Measurements from ENCODE around the gene MLH3.

MLH3 gene

GRCh38 chr14:75066691-75067090 is 15.4 kb upstream of the MLH3 start:
- no peak for DNase-seq (ENCODE audit: low spot score)

DNA sequence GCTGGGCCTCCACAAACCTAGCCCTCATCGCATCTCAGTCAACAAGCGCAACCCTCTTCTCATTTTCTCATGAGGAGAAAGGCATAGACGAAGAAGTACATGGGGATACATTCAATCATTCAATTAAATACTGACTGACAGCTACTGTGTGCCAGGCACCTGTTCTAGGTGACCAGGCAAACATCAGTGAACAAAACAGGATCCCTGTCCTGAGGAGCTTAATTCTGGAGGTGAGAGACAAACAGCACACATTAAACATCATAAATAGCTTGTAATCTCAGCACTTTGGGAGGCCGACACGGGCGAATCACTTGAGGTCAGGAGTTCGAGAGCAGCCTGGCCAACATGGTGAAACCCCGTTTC is 12.9 kb upstream of the MLH3 start:
- no peak for DNase-seq (ENCODE audit: low spot score)

DNA sequence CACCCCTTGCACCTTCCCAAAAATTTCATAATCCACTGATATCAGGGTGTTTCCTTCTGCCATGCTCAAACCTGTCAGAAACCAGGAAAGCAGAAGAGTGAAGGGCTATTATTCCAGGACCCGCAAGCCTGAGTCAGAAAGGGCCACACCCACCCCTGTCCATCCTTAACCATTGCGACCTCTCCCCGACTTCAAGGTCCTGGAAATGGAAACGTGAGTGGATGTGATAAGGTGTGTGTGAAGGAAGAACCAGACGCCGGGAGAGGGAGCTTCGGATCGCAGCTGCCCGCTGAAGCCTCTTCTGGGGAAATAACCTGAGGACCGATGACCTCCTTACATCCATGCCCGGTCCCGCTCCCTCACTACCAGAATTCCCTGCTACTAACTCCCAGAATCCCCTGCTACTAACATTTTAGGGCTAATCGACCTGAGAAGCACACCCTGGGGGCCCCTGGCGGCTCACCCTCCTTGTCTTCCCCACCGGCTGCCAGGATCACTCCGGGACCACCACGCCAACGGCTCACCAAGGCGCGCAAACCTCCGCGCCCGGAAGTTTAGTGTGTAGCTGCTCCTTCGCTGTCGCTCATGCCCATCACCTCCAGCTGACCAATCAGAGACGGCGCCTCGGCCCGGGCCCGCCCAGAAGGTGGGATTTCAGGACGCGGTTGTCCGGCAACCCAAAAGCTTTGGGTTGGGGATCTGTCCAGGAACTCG is 12.4 kb upstream of the MLH3 start, which contains the start of gene ACYP1:
Gene ACYP1, minus strand, starts transcription at position 534 of the 714 bp plus-strand sequence. Its CDS starts 471 bp downstream, at position 63.
- peak; percentile 90 for DNase-seq (ENCODE audit: low spot score)

GRCh38 chr14:75063013-75063412 is 11.7 kb upstream of the MLH3 start:
- DNase-seq (ENCODE audit: low spot score), result no peak

GRCh38 chr14:75060420-75060819 is 9.2 kb upstream of the MLH3 start:
- DNase-seq (ENCODE audit: low spot score), result no peak

GRCh38 chr14:75059642-75060041 is 8.4 kb upstream of the MLH3 start:
- DNase-seq (ENCODE audit: low spot score), result no peak

- DNase-seq (ENCODE audit: low spot score), result no peak
Measured at GRCh38 chr14:75054421-75054820, 3.2 kb upstream of the MLH3 start.

- no peak for DNase-seq (ENCODE audit: low spot score)
Measured at GRCh38 chr14:75053396-75054291, 2.4 kb upstream of the MLH3 start.

DNA sequence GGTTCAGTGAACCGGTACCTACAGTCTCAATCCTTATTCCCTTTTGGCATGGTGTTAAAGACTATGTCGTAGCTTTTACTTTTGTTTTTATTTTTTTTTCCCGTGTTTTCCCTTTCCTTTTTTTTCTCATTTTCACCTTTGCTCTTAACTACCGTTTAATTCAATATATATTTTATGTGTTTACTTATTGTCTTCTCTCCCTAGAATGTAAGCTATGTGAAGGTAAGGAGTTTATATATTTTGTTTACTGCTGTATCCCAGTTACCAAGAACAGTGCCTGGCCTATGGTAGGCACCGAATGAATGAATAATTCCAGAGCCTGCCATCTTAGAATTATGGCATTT is 261 bp upstream of the MLH3 start:
- DNase-seq (ENCODE audit: low spot score), result no peak

DNA sequence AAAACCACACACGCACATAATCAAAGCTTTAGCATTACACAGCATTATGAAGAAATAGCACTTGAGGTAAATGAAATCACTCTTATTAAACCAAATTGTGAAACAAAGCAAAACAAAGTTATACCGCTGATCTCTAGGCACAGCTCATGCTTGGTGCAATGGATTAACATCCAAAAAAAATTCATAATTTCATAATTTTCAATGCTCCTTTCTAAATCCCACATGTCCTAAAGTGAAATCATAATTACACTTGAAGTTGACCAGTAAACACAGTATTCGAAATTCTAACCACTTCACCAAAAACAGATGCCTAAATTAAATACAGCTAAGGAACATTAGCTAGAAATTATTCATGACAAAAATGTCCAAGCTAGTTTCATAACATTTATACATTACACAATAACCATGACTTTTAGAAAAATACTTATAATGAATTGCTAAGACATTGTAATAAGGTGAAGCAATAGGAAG is 1.5 kb downstream of the MLH3 start:
- DNase-seq (ENCODE audit: low spot score), result no peak

DNA sequence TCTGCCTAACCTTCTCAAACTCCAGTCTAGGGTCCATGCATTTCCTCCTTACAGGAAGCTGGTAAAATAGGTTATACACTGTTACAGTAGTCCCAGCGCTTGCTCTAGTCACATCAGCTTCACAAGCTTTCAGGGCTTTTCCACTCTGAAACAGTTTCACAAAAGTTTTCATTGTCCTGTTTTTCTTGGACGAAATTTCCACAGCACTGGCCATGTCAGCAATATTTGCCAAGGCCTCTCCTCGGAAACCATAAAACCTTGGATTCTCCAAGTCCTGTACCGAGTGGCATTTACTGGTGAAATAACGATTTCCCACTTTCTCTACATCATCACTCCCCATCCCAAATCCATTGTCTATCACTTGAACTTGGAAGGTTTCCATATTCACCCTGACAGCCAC is 2.1 kb downstream of the MLH3 start:
- DNase-seq (ENCODE audit: low spot score), result no peak

GRCh38 chr14:75048101-75048500 is 3.2 kb downstream of the MLH3 start:
- DNase-seq (ENCODE audit: low spot score), result no peak

GRCh38 chr14:75047506-75047905 is 3.8 kb downstream of the MLH3 start:
- DNase-seq (ENCODE audit: low spot score), result no peak

- DNase-seq (ENCODE audit: low spot score), result no peak
Measured at GRCh38 chr14:75046899-75047298, 4.4 kb downstream of the MLH3 start.

GRCh38 chr14:75046275-75046674 is 5.0 kb downstream of the MLH3 start:
- no peak for DNase-seq (ENCODE audit: low spot score)

DNA sequence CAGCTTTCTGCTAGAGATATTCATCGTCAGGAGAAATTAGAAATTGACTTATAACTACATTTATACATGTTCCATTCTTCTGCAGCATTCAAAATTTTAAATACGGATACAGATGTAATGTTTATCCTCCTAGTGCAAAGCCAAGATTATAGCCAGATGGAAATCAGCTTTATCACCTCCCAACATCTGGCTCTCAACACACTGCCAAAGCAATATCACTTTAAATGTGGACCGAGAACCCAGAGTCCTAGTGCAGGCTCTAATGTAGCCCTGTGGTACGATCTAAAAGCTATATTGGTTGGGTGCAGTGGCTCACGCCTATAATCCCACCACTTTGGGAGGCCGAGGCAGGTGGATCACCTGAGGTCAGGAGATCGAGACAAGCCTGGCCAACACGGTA is 6.5 kb downstream of the MLH3 start:
- no peak for DNase-seq (ENCODE audit: low spot score)

DNA sequence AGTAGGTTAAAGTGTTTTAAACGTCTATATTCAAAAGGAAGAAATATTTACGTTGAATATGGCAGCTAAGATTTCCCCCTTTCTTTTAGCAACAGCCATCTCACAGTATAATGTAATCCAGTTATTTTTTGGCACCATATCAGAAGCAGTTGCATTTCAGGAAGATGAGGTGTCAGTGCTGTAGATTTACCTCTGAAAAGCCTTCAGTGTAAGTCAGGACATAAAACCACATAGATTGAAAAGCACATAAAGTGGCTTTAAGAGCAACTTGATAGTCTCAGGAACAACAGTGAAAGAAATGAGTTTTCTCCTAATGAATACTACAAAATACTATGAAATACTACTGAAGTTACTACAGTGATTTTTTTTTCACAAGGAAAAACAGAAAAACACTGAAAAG is 6.9 kb downstream of the MLH3 start:
- DNase-seq (ENCODE audit: low spot score), result peak; percentile 16

DNA sequence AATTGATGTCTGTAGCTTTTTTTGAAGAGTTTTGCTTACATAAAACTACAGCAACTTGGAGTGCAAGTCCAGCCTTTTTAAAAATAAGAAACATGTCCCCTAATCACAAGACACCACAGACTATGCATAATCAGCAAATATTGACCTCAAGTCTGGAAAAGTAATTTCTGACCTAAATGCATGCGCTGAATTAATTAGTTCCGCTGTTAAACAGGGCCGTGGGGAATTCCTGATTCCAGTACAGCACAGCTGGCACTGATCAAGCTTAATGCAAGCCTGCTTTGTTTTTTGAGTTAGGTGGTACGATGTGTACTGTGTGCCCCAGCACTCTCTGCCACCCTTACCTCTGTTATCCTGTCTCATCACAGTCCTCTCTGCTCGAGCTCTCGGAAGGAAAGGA is 9.2 kb downstream of the MLH3 start:
- no peak for DNase-seq (ENCODE audit: low spot score)

DNA sequence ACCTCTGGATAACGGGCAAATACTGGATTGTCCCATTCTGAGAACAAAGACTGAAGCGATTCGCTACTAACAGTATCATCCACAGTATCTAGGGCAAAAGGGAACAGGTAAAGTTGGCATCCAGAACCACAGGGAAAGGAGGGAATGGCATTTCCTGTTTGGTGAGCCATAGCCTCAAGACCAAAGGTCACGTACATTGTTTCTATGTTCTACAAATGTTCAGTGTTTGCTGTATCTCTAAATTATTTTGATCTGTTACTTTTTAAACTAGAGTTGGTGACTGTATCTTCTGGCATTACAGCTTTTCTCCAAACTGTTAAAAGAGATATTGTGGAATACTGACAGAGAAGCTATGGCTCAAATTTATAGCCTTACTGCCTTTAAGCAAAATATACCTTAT is 9.7 kb downstream of the MLH3 start:
- peak; percentile 80 for DNase-seq (ENCODE audit: low spot score)

DNA sequence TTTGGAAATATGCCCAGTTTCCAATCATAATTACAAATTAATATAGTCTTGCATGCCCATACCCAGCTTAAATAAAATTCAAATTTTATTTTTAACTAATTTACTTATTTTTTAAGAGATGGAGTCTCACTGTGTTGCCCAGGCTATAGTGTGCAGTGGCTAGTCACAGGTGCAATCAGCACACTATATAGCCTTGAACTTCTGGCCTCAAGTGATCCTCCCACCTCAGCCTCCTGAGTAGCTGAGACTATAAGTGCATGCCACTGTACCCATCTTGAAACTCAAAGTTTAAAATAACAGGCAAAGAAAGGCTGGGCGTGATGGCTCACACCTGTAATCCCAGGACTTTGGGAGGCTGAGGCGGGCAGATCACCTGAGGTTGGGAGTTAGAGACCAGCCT is 10.3 kb downstream of the MLH3 start:
- DNase-seq (ENCODE audit: low spot score), result no peak

DNA sequence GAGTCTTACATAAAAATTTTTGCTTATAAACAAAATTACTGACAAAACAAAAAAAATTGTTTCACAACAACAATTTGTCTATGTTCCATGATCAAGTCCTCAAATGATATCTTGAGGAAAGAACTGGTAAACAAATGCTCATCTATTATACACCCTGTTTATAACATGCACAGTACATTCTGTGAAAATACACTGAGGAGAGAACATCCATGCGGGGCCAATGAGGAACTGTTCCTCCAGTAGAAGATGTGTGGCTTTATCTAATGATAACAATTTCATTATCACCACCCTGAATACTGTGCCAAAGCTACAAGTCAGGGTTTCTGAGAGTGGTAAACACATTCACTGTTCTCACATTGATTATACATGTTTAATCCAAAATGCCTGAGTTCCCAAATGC is 10.8 kb downstream of the MLH3 start:
- DNase-seq (ENCODE audit: low spot score), result no peak

- no peak for DNase-seq (ENCODE audit: low spot score)
Measured at GRCh38 chr14:75032939-75033338, 18.3 kb downstream of the MLH3 start.

DNA sequence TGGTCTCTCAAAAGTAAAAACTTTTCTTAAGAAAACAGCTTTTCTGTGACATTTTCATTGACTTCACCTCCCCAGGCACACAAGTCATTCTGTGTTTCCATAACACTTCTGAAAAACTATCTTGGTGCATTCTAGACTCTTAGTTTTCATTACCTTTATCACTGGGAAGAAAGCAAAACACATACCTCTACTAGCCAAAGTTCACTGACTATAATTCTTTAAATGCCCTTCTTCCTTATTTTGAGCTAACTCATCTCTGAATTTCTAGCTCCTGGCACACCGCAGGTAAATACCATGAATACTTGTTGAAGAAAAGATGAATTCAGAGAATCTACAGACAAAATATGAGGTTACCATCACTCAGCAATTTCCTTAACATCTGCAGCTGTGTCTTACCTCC is 21.1 kb downstream of the MLH3 start:
- no peak for DNase-seq (ENCODE audit: low spot score)

All from LoVo (cell line).